SW 1271 (cell line): ENCODE measurements around the gene SUSD3.

ENCODE experiments used
- DNase-seq, 2 experiments: peaks; one replicate each; lab custom pipeline; 2025; lab: John Stamatoyannopoulos, UW

The SUSD3 gene

GRCh38 chr9:93052791-93053540, 5.5 kb upstream of the SUSD3 start:
- no peak for DNase-seq

DNA sequence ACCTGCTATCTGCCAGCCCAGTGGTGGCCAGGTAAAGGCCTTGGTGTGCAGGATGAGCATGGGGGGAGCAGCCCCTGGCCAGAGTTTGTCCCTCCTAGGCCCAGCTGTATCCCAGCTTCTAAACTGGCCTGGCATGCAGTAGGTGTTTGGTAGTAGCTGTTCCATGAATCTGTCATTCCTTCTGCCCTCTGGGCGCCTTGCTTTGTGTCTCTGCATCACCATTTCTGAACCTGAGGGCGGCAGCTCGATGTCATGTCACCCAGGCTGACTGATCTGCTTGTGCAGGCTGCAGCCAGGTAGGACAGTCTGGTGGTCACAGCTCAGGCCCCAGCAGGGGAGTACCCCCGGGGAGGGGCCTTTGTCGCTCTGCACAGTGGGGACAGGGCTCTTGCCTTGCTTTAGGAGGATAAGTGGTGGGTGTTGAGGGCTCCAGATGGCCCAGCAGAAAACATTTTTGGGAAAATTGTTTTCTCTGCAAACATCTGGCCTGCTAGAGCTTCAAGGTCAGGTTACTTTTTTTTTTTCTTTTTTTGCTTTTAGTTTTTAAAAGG, 4.6 kb upstream of the SUSD3 start:
- no peak for DNase-seq

DNA sequence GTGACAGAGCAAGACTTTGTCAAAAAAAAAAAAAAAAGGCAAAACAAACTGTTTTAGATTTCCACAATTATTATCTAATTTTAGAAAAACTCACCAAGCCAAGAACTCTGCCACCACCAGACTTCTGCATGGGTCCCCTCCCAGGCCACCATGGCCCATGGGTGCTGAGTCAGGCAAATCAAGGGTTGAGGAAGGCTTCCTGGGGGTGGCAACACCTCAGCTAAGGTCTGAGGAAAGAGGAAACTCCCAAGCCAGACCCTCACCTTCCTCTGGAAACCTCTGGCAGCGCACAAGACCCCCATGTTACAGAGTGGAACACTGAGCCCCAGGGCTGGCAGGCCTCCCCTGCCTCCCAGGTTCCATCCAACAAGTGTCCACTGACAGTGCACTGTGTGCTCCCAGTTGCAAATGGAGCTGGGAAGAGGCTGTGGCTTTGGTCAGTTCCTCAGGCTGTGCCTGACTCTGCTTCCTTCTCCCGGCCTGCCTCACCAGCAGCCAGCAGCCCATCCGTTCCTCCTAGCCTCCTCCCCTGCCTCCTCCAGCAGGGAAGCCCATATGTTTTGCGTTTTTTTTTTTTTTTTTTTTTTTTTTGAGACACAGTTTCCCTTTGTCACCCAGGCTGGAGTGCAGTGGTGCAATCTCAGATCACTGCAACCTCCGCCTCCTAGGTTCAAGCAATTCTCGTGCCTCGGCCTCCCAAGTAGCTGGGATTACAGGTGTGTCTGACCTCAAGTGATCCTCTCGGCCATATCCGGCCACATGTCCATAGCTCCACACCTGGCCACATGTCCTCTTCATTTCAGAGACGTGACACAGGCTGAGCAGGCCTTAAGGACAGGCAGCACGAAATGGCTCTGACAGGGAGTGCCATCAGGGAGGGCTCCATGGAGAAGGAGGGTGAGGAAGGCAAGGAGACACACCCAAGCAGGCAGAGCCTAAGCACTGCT, 3.5 kb upstream of the SUSD3 start:
- no peak for DNase-seq

GRCh38 chr9:93057042-93057702, 1.3 kb upstream of the SUSD3 start:
- DNase-seq: no peak

DNA sequence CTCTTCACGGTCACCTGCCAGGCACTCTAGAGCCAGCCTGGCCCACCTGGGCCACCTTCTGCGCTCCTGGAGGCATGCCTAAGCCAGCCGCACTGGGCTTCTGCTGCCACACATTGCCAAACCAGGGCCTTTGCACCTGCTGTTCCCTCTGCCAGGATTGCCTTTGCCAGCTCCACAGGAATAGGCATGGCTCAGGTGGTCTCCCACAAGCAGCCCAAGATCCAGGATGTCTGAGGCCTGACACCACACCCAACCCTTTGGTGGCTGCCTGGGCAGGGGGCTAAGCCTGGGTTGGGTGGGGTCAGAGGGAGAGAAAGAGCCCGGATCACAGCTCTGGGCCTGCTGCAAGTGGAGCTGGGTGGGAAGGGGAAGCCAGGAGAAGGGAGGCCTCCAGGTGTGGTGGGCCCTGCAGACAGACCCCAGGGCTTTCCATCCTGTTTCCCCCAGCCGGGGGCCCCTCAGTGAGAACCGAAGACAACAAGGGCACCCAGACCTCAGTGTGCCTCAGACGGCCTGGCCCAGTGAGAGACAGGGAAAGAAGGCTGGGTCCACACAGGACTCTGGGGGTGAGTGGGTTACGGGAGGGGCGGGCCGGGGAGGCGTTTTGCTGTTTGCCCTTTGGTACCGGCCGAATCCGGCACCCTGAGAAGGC, 672 bp upstream of the SUSD3 start:
- DNase-seq: no peak

- no peak for DNase-seq
Measured at GRCh38 chr9:93059011-93059714, 662 bp downstream of the SUSD3 start.

DNA sequence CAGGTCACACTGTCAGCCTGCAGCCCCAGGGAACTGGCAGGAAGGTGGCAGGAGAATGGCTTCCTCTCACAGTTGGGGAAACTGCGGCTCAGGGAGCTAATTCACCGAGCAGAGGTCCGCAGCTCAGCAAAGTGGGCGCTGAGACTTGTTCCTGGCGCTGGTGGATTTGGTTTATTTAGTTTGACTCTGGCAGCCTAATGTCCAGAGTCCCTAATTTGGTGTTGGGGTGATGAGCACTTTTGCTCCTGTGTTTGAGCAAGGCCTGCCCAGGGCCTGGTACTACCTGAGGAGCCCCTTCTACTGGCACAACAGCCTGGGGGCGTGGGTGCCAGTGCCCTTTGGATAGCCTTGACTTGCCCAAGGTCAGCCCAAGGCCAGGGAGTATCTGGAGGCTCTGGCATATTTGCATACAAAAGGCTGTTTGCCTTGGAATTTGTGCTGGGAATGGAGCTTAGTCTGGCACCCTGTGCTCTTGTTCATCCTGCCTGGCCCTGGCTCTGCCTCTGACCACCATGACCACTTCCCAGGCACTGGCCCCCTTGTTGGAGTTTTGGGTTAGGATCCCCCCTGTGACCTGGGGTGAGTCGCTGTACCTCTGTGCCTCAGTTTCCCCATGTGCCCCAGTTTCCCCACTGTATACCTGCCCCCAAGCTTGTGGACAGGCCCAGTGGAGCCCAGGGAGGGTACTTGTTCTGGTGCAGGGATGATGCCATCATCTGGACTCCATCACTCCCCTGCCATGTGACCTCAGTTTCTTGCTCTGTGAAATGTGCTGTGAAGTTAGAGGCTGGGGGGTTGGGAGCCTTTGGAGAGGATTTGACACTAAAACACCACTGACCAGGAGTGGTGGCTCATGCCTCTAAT, 1.4 kb downstream of the SUSD3 start:
- DNase-seq: no peak

DNA sequence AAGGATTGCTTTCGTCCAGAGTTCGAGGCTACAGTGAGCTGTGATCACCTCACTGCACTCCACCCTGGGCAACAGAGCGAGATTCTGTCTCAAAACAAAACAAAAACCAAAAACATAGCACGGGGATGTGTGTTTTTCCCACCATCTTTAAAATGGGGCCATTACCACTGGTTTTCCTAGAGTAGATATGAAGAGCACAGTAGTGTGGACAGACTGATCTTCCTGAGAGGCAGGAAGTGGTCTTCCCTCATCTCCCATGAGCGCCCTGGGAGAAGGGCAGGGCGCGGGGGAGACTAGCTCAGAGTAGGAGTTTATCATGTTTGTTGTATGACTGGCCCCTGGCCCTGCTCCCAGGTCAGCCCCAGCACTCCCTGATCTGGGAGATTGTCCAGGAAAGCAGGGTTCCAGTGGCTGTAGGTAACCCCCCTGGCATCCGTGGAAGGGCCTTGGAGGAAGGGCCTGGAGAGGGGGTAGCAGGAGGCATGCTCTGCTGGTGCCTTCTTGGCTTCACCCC, 2.3 kb downstream of the SUSD3 start:
- no peak for DNase-seq

- no peak for DNase-seq
Measured at GRCh38 chr9:93061260-93061751, 2.8 kb downstream of the SUSD3 start.

DNA sequence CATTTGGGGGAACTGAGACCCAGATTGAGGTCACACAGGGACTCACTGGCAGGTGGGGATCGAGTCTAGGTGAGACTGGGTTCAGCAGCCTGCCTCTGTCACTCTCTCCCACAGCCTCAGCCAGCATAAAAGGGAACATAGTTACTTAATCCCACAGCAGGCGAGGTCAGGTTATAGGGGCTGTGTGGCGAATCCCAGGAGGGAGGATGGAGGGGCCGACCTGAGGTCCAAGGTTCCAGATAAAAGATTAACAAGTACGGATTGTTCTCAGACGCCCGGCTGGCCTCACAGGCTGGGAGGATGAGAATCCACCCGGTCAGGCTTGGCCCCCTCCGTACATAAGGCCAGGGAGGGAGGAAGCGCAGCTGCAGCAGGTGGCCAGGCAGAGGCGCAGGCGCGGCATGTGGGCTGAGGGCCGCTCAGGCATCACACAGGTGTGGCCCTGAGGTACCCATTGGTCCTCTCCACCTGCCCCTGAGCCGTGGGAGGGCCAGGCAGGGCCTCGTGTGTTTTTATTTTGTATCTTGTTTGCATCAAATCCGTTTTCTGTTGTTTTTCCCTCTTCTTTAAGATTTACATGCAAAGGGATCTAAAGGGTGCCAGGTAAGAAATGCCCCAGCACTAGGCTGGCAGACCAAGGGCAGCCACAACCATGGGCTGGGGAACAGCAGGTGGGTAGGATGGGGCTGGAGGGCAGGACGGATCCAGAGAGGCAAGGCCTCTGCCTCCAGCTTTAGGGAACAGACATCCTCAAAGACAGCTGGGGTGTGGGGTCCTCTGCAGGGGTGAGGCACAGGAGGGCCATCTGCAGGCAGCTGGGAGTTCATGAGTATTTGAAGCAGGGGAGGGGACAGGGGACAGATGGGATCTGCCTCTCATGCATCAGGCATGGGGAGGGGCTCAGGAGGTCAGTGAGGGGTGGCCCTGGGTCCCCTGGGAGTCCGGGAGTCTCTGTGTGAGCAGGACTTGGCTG, 3.6 kb downstream of the SUSD3 start:
- DNase-seq: no peak

DNA sequence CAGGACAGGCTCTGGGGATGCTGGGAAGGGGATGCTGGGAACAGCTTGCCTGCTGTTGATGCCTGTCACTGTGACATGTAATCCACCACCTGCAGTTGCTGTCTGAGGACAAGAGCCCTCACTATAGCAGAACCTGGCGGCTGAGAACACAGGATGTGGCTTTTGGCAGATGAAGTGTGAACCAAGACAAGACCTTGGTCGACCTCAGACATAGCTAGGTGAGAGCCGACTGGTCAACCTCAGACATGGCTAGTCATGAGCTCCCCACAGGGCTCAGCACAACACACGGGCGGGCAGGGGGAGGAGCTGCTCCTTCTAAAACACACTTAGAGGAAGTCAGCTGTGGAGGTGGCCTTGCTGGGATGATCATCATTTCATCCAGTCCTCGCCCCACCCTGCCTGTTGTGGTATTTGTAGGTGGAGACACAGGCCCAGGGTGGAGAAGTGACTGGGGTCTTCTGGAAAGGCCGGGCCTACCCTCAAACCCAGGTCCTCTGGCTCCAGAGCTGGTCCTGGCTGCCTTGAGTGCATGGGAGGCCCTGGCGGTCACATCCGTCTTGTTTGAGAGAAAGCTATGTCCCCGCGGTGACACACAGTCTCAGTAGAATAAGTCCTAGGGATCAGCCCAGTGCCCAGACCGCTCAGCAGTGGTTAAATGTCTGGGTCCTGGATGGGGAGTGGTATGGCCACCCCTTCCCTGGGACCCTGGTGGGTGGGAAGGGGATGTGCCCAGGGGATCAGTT, 6.1 kb downstream of the SUSD3 start:
- DNase-seq: no peak

DNA sequence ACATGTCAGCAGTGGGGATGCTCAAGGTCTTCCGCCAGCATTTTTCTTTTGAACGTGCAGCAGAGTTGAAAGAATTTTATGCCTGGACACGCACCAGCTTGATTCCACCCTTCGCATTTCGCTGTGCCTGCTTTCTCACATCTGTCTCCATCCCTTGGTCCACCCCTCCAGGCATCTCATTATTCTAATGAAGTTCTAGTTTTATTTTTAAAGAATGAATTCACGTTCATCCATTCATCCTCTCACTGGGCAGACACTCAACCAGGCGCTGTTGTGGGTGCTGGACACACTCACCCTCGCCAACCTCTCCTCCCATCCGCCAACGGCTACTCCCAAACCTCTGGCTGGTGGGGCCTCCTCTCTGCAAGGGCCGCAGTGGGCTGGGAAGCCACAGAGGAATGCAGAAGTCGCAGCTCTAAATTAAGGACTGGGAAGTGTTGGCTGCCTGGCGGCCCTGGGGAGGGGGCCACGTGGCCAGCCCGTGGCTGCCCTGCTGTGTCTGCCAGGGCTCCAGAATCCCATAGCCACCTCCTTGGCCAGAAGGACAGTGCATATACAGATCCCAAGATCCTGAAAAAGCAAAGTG, 6.7 kb downstream of the SUSD3 start:
- no peak for DNase-seq

DNA sequence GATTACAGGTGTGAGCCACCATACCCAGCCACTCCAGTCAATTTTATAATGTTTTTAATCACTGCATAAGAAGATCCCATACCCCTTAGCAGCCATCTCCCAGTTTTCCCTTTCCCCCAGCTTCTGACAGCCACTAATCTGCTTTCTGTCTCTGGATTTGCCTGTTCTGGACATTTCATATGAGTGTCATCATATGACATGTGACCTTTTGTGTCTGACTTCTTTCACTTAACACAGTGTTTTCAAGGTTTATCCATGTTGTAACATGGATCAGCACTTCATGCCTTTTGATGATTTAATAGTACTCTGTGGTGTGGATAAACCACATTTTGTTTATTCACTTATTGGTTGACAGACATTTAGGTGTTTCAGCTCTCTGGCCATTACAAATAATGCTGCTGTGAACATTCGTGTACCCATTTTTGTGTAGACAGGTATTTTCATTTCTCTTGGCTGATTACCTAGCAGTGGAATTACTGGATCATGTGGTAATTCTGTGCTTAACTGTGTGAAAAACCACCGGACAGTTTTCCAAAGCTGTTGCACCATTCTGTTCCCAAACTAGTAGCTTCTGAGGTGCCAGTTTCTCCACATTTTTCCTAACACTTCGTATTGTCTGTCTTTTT, 8.6 kb downstream of the SUSD3 start:
- DNase-seq: no peak

DNA sequence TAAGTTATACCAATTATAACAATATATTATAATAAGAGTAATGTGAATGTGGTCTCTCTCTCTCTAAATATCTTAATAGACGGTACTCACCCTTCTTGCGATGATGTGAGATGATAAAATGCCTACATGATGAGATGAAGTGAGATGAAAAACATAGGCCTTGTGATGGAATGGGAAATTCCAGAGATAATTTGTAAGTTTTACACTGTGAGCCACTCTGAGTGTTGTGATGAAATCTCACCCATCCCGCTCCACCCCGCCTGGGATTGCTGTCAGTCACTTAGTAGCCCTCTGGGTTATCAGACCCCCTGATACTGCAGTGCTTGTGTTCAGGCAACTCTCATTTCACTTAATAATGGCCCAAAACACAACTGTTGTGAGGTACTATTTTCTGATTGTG, 10.5 kb downstream of the SUSD3 start:
- no peak for DNase-seq

GRCh38 chr9:93071464-93071863, 13.0 kb downstream of the SUSD3 start:
- DNase-seq: peak in 1 of 2 experiments; percentile 40

DNA sequence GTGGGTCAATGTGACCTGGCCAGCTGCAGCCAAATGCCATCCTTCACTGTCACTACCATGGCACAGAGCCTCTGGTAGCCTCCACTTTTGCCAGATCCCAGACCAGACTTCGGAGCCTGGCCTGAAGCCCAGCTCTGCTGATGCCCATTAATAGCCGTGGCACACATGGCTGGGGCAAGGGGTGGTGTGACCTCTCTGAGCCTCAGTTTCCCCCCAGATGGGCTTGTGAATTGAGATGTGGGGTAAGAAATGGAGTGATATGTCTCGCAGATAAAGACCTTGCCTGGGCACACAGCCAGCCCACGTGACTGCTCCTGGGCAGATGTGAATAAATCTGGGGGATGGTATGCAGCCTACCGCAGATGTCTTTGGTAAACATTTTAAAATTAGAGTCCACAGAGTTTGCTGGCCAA, 13.9 kb downstream of the SUSD3 start:
- no peak for DNase-seq
